Gastrocnemius medialis (tissue), 4 donors: Measurements from ENCODE around the gene KRT78. TPM values are rescaled to one million over a fixed set of nuclear protein-coding genes. Genes with fewer than 3 reads are reported as not detected.
"Not testable (repeated sequence)": the region's sequence is repeated elsewhere in the genome, so short reads cannot be mapped to it uniquely, and the experiment has no call there.

Source experiments
- ATAC-seq, 2 donors: fragments of 150-250 bp; one replicate each; pipeline ENCODE4 v1.9.1; 2016
- DNase-seq, 2 donors: peaks; one replicate each; pipeline ENCODE4 v3.0.0-alpha.2; 2019
- H3K27ac ChIP-seq, 4 donors: fragments of 200-600 bp; sonication (generic); 1 replicate in 1 of 4; 2 replicates in 3 of 4; pipeline ENCODE4 v1.5.1; 2016 to 2018; ENCODE audit warnings: mild to moderate bottlenecking in 2 of 4, moderate library complexity in 1 of 4
- H3K27me3 ChIP-seq, 3 donors: fragments of 200-600 bp; sonication (generic) in 2 of 3; 1 replicate in 1 of 3; 2 replicates in 2 of 3; pipeline versions ENCODE4 v1.5.1 to v1.6.0; 2016 to 2019; ENCODE audit warnings: mild to moderate bottlenecking in 1 of 3, moderate library complexity in 1 of 3
- H3K36me3 ChIP-seq, 2 donors: fragments of 200-600 bp; sonication (generic) in 1 of 2; one replicate each; pipeline ENCODE4 v1.5.1; 2017 to 2018
- H3K4me1 ChIP-seq, 2 donors: fragments of 200-600 bp; sonication (generic) in 1 of 2; one replicate each; pipeline ENCODE4 v1.5.1; 2016 to 2017; ENCODE audit warnings: mild to moderate bottlenecking in 2 of 2
- H3K4me3 ChIP-seq, 4 donors: fragments of 200-600 bp; sonication (generic) in 3 of 4; 1 replicate in 1 of 4; 2 replicates in 3 of 4; pipeline ENCODE4 v1.5.1; 2016 to 2019; ENCODE audit warnings: mild to moderate bottlenecking in 2 of 4
- H3K9me3 ChIP-seq, 3 donors: fragments of 200-600 bp; sonication (generic) in 2 of 3; 1 replicate in 1 of 3; 2 replicates in 2 of 3; pipeline ENCODE4 v1.5.1; 2016 to 2019
- CTCF ChIP-seq, 5 experiments: fragments of 450-650 bp in 3 of 5; fragments of 200-600 bp in 2 of 5; sonication (generic) in 2 of 5; IDR thresholded peaks in 4 of 5; conservative IDR thresholded peaks in 1 of 5; 1 replicate in 4 of 5; 2 replicates in 1 of 5; pipeline ENCODE4 v1.5.1; 2016 to 2019; ENCODE audit warnings: antibody characterized with exemption in 5 of 5, mild to moderate bottlenecking in 3 of 5, moderate library complexity in 3 of 5
- POLR2A ChIP-seq, 2 donors: fragments of 450-650 bp; IDR thresholded peaks; one replicate each; pipeline ENCODE4 v1.6.1; 2017; ENCODE audit warnings: antibody characterized with exemption in 2 of 2, mild to moderate bottlenecking in 2 of 2, moderate library complexity in 2 of 2
- in situ Hi-C, 4 donors: fragments of 200-750 bp; cut with MboI; loops; one replicate each; pipeline versions ENCODE4 v1.15.0 to v1.8.0; 2017; ENCODE audit warnings: low sequenced_read_pairs in 4 of 4
- intact Hi-C: fragments of 100-400 bp; cut with DNase I; formaldehyde crosslinking; loops from one replicate; pipeline ENCODE4 v1.15.1; 2023; ENCODE audit warnings: low total_unique reads
- total RNA-seq, 4 donors: library from RNA; depleted of rRNA; stranded (reverse); fragments of >200 nt; gene quantifications; one replicate each; pipeline versions ENCODE4 v1.1.0 to v1.2.3, GENCODE V29; 2016

KRT78 gene
- total RNA-seq, 4 donors from 2014 or later, result not detected

DNA sequence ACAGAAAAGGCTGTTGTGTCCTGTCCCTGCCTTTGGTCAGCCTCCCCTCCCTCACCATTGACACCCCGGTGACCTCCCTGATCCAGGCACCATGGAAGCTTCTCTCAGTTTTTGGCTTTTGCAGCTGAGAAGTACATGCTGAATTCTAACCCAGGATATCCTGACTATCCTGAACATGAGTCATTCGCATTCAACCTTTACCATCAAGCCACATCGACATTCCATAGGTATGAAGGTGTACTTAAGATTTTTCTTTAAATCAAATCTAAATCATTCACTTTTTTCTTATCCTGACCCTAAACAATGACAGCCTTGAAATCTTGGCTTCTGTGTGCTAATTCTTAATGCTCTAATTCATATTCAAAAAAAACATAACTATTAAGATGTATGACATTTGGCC is 8.7 kb upstream of the KRT78 start:
- intact Hi-C loops (no loop called here), in situ Hi-C loops (no loop called here)

DNA sequence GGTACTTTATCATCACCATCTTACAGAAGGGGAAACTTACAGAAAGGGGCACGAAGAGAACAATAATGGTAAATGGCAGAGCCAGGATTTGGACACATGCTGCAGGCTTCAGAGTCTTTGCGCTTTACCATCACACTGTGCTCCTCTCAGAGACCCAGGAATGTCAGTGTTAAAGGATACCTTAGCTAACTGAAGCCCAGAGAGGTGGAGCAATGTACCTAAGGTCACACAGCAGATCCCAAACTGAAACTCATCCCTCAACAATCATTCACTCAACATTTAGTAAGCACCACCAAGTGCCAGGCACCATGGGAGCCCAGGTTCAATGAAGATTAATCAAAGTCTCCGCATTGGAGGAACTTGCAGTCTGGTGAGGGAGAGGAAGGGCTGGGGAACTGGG is 8.0 kb upstream of the KRT78 start:
- H3K27ac ChIP-seq, result no peak overlapping the region
- no peaks in the 10 kb centered on the region for H3K36me3 ChIP-seq
- intact Hi-C loops, result no loop called here
- DNase-seq (no peak), ATAC-seq (no peak)
- H3K27me3 ChIP-seq, result peaks cover 0 to 3% (median 0%) of the 10 kb centered on the region in 3 donors
- H3K4me1 ChIP-seq, result no peaks in the 10 kb centered on the region
- no peak for TF ChIP-seq CTCF (IDR thresholded peaks at IDR 0.05 in 4 of 5, conservative IDR thresholded peaks at IDR 0.05 in 1 of 5)
- no peak for TF ChIP-seq POLR2A (IDR thresholded peaks at IDR 0.05)
- in situ Hi-C loops, result no loop called here
- no peak overlapping the region for H3K4me3 ChIP-seq
- H3K9me3 ChIP-seq, result no peaks in the 10 kb centered on the region

More for the DNA sequence above, 8.7 kb upstream of the KRT78 start:
- Histone ChIP-seq H3K4me1 (no peaks in the 10 kb centered on the region), H3K27ac (no peak overlapping the region), H3K4me3 (no peak overlapping the region), H3K27me3 (no peaks in the 10 kb centered on the region), H3K36me3 (no peaks in the 10 kb centered on the region), H3K9me3 (no peaks in the 10 kb centered on the region)
- no peak for TF ChIP-seq CTCF (IDR thresholded peaks at IDR 0.05 in 4 of 5, conservative IDR thresholded peaks at IDR 0.05 in 1 of 5)
- TF ChIP-seq POLR2A (IDR thresholded peaks at IDR 0.05), result no peak
- no peak for DNase-seq
- ATAC-seq, result no peak

DNA sequence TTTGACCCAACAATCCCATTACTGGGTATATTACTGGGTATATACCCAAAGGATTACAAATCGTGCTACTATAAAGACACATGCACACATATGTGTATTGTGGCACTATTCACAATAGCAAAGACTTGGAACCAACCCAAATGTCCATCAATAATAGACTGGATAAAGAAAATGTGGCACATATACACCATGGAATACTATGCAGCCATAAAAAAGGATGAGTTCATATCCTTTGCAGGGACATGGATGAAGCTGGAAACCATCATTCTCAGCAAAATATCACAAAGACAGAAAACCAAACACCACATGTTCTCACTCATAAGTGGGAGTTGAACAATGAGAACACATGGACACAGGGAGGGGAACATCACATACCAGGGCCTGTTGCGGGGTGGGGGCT is 7.3 kb upstream of the KRT78 start:
- H3K4me3 ChIP-seq, H3K4me1 ChIP-seq, DNase-seq, H3K27ac ChIP-seq, H3K27me3 ChIP-seq, ATAC-seq, in situ Hi-C loops, H3K9me3 ChIP-seq, H3K36me3 ChIP-seq, intact Hi-C loops: not testable (repeated sequence)

DNA sequence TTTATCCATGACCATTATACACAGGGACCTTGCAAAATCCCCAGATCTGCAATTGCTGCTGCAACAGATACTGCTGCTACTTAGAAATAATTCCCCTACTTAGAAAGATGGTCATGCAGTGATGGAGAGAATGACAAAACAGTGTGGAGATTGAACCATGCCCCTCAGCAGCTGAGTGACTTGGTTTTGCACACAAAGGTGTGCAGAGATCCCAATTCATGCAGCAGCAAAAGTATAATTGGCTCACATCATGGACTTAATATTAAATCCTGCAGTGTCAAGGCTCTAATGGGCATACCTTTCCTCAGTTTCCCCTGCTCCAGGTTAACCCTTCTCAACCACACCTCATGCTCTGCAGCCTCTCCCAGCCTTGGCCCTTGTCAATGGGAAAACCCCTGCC is 3.0 kb upstream of the KRT78 start:
- ATAC-seq, result no peak
- Histone ChIP-seq H3K4me1 (no peaks in the 10 kb centered on the region), H3K36me3 (no peaks in the 10 kb centered on the region), H3K9me3 (no peaks in the 10 kb centered on the region), H3K27me3 (peaks cover 0 to 3% (median 3%) of the 10 kb centered on the region in 3 donors), H3K4me3 (no peak overlapping the region), H3K27ac (no peak overlapping the region)
- intact Hi-C loops (no loop called here), in situ Hi-C loops (no loop called here)
- DNase-seq, result no peak
- TF ChIP-seq POLR2A (IDR thresholded peaks at IDR 0.05), result no peak
- TF ChIP-seq CTCF (IDR thresholded peaks at IDR 0.05 in 4 of 5, conservative IDR thresholded peaks at IDR 0.05 in 1 of 5), result no peak

DNA sequence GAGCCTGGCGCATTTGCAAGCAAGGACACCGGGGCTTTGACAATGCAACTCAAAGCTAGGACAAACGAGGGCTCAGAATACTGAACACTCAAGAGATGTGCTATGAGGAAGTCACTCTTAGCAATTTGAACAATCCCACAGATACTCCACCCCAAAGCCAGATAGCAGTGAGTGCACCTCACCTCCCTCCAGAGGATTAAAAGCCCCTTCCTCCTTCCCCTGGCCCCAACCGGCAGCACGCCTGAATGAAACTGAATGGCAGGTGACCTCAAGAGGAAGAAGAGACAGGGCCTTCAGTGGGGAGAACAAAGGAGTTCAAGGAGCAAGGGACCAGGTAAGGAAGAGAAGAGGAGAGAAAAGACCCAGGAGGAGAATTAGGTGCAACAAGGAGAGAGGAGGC is 1.9 kb upstream of the KRT78 start:
- Histone ChIP-seq H3K36me3 (no peaks in the 10 kb centered on the region), H3K27ac (no peak overlapping the region), H3K4me3 (no peak overlapping the region), H3K27me3 (peaks cover 0 to 3% (median 3%) of the 10 kb centered on the region in 3 donors), H3K9me3 (no peaks in the 10 kb centered on the region), H3K4me1 (no peaks in the 10 kb centered on the region)
- TF ChIP-seq CTCF (IDR thresholded peaks at IDR 0.05 in 4 of 5, conservative IDR thresholded peaks at IDR 0.05 in 1 of 5) (no peak), POLR2A (IDR thresholded peaks at IDR 0.05) (no peak)
- intact Hi-C loops, result no loop called here
- DNase-seq (no peak), ATAC-seq (no peak)
- in situ Hi-C loops, result no loop called here
